Sigmoid colon (tissue), 4 donors: ENCODE results near the gene VWA3B.

Experiments used
- EP300 ChIP-seq, 4 donors: sonication (generic); formaldehyde crosslinking; IDR thresholded peaks; one replicate each; pipeline ENCODE4 v1.6.1; 2017; ENCODE audit warnings: antibody characterized with exemption in 4 of 4
- POLR2AphosphoS5 ChIP-seq, 4 donors: sonication (generic); formaldehyde crosslinking; IDR thresholded peaks; one replicate each; pipeline ENCODE4 v1.6.1; 2017; ENCODE audit warnings: antibody characterized with exemption in 4 of 4
- TF ChIP-seq, protein P1 (sequence below), 4 experiments: fragments of 450-650 bp in 3 of 4; fragments of 200-600 bp in 1 of 4; IDR thresholded peaks; one replicate each; pipeline ENCODE4 v1.5.1; 2016 to 2019; ENCODE audit warnings: antibody characterized with exemption in 4 of 4, mild to moderate bottlenecking in 3 of 4, moderate library complexity in 2 of 4

DNA sequence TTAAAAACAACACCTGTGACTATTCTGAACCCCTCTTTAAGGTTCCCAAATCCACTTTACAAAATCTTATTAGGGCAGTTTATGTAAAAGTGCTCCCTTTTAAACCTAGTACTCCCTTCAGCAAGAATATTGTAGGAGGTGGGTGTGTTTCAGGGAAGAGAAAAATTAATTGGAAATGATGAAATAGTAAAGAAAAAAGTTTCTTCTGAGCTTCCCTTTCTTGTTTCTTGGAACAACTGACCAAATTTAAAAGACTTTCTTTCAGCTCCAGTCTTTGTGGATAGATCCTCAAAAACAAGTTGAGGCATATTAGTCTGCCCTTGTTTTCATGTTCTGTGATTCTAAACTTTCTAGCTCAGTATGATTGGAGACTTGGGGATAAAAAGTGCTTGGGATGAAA lies 3.0 kb downstream of the VWA3B start:
- TF ChIP-seq, protein P1, sequence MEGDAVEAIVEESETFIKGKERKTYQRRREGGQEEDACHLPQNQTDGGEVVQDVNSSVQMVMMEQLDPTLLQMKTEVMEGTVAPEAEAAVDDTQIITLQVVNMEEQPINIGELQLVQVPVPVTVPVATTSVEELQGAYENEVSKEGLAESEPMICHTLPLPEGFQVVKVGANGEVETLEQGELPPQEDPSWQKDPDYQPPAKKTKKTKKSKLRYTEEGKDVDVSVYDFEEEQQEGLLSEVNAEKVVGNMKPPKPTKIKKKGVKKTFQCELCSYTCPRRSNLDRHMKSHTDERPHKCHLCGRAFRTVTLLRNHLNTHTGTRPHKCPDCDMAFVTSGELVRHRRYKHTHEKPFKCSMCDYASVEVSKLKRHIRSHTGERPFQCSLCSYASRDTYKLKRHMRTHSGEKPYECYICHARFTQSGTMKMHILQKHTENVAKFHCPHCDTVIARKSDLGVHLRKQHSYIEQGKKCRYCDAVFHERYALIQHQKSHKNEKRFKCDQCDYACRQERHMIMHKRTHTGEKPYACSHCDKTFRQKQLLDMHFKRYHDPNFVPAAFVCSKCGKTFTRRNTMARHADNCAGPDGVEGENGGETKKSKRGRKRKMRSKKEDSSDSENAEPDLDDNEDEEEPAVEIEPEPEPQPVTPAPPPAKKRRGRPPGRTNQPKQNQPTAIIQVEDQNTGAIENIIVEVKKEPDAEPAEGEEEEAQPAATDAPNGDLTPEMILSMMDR (IDR thresholded peaks at IDR 0.05), result no peak
- TF ChIP-seq EP300 (IDR thresholded peaks at IDR 0.05) (no peak), POLR2AphosphoS5 (IDR thresholded peaks at IDR 0.05) (no peak)
